ENCODE data around the gene ITFG1. TPM values are rescaled to one million over a fixed set of nuclear protein-coding genes. Genes with fewer than 3 reads are reported as not detected.
"Not testable (repeated sequence)": the region's sequence is repeated elsewhere in the genome, so short reads cannot be mapped to it uniquely, and the experiment has no call there.

ITFG1 gene
- total RNA-seq, 1 donor from 2014 or later: 27.3 TPM

DNA sequence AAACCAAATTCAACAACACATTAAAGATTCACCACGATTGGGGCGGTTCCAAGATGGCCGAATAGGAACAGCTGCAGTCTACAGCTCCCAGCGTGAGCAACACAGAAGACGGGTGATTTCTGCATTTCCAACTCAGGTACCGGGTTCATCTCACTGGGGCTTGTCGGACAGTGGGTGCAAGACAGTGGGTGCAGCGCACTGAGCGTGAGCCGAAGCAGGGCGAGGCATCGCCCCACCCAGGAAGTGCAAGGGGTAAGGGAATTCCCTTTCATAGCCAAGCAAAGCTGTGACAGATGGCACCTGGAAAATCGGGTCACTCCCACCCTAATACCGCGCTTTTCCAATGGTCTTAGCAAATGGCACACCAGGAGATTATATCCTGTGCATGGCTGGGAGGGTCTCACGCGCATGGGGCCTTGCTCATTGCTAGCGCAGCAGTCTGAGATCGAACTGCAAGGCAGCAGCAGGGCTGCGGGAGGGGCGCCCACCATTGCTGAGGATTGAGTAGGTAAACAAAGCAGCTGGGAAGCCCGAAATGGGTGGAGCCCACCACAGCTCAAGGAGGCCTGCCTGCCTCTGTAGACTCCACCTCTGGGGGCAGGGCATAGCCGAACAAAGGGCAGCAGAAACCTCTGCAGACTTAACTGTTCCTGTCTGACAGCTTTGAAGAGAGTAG lies 113.7 kb downstream of the ITFG1 start:
- DNase-seq (ENCODE audit: low spot score); ATAC-seq: not testable (repeated sequence)

DNA sequence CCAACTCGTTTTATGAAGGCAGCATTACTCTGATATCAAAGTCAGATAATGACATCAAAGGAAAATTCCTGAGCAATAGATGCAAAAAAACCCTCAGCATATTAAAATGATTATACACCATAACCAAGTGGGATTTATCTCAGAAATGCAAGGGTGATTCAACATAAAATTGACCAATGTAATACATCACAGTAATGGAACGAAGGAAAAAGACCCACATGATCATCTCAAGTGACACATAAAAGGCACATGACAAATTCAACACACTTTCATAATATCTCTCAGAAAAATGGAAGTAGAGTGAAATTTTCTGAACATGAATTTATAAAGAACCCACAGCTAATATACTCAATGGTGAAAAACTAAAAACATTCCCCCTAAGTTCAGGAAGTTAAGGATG lies 118.8 kb downstream of the ITFG1 start:
- DNase-seq (ENCODE audit: low spot score) (no peak), ATAC-seq (no peak)

DNA sequence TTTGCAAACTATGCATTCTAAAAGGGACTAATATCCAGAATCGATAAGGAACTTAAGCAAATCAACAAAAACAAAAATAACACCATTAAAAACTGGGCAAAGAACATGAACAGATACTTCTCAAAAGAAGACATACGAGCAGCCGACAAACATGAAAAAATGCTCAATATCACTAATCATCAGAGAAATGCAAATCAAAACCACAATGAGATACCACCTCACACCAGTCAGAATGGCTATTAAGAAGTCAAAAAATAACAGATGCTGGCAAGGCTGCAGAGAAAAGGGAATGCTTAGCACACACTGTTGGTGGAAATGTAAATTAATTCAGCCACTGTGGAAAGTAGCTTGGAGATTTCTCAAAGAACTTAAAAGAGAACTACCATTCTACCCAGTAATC lies 130.3 kb downstream of the ITFG1 start:
- not testable (repeated sequence) for ATAC-seq; DNase-seq (ENCODE audit: low spot score)

DNA sequence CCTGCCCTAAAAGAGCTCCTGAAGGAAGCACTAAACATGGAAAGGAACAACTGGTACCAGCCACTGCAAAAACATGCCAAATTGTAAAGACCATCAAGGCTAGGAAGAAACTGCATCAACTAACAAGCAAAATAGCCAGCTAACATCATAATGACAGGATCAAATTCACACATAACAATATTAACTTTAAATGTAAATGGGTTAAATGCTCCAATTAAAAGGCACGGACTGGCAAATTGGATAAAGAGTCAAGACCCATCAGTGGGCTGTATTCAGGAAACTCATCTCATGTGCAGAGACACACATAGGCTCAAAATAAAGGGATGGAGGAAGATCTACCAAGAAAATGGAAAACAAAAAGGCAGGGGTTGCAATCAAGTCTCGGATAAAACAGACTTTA lies 136.6 kb downstream of the ITFG1 start:
- not testable (repeated sequence) for ATAC-seq; DNase-seq (ENCODE audit: low spot score)

DNA sequence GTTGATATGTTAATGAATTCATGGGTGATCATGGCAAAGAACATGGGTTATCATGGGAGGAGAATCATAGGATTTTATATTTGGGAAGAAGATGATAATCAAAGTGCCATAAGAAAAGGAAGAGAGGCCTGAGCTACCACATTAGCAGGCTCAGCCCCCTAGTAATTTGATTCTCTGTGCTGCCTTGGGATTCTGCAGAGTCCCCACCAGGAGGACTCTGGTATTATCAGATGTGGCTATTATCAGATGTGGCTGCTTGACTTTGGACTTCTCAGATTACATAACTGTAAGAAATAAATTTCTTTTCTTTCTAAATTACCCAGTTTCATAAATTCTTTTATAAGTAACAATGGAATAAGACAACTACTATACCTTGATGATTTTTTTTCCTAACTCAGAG lies 137.6 kb downstream of the ITFG1 start:
- ATAC-seq (no peak), DNase-seq (ENCODE audit: low spot score) (no peak)

- ATAC-seq: no peak
- DNase-seq (ENCODE audit: low spot score): no peak
These were observed 140.1 kb downstream of the ITFG1 start for GRCh38 chr16:47320546-47321310.

DNA sequence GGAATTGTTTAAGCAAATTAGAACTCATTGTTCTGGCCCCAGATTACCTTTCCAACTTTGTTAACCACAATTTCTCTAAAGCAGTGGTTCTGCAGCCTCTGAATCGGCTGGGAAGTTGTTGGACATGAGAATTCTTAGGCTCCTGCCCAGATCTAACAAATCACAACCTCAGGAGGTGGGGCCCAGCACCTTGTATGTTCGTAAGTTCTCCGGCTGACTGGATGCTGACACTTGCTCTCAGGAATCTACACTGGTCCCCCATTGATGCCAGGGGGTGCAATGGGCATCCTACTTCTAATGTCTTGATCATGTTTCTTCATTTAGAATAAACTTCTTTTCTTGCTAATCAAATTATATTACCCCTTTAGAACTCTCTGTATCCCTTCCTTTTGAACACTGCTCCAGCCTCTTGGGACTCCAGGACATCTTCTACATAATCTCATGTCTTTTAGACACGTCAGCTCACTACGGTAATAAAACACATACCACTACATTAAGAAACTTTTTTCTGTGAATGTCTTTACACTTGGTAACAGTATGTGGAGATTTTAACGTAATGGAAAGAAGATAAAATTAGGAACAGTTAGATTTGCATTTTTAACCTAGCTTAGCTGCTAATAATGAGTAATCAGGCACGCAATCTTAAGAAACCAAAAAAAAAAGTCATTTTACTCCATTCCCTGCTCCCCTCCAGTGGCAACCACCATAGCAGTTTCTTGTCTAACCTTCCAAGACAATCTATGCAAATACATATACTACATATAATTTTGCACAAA lies 143.2 kb downstream of the ITFG1 start:
- no peak for DNase-seq (ENCODE audit: low spot score)
- ATAC-seq: no peak

- ATAC-seq: no peak
These were observed 144.3 kb downstream of the ITFG1 start for GRCh38 chr16:47316442-47317015.

DNA sequence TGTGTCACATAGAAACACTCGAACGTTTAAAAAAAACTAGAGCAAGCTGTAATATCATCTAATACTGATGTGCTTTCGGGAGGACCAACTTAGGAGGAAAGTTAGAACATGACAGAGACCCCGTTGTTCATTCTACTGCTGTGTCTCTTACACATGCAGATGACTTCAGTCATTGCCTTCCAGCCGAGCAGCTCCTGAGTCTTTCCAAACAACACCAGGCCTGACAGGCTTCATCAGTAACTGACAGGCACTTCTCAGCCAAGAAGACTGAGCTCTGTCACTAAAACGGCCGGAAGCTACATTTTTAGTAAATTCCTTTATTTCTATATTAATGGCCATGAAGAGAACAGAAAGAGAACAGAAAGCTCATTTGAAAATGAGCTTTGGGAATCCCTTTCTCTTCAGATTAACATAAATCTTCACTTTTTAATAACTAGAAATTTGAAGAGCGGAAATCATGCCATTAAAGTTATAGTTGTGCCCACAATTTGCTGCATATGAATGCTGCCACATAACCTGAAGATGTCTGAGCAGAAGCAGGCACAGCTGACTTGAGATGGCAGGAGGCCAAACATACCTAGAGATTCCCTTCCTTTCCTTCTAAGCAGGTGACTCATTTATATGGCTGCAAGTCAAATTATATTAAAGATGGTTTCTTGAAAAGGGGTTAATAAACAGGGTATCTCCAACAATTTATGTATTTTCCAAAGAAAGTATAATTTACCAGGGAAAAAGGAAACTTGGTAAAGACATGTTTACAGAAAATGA lies 148.9 kb downstream of the ITFG1 start:
- DNase-seq (ENCODE audit: low spot score) (no peak), ATAC-seq (no peak)

More at GRCh38 chr16:47316442-47317015, 144.3 kb downstream of the ITFG1 start:
- DNase-seq (ENCODE audit: low spot score): no peak

GRCh38 chr16:47310792-47311211 lies 150.1 kb downstream of the ITFG1 start:
- no peak for ATAC-seq
- DNase-seq (ENCODE audit: low spot score): no peak

DNA sequence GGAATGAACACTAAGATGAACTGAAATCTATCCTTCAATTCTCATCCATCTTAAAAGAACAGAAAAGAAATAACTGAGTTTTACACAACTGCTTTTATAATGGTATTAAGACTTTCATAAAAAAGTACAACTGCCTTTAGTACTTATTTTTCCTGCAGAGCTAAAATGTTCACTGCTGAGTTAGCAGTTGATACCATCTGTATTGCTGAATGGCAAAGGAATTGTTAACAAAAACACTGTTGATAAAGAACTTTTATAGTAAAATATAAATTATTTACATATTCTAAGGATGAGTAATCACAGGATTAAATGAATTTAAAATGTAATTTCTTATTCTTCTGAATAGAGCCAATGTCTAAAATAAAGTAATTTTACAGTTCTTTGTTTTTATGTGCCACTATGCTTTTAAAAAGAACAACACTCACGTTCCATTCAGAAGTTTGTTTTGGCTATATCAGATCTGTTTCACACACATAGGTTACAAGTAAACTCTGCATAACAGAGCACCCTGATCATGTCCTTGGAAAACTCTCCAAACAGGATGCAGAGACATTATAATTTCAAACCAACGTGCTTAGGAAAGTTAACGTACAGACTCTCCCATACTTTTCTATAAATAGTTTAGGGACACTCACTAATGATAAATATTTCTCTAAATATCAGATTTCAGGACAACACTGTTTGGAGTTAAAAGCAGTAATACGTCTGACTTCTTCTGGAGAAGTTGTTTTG lies 151.1 kb downstream of the ITFG1 start:
- DNase-seq (ENCODE audit: low spot score): no peak
- ATAC-seq: no peak

DNA sequence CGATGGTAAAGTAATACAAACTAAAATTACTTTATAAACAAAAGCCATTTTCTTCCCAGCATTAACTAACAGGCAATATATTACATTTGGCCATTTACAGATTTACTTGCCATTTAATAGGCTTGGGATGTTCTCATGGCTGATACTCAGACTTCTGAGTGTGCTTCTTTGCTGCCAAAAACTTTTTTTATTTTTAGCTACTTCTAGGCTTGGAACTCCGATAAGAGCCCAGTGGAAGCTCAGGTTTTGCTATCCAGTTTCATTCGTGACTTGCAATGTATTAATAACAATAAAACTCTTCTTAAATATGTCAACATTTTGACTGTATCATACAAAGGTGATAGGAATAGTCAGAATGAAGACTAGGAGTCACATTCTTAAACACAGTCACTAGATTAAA lies 152.3 kb downstream of the ITFG1 start:
- no peak for DNase-seq (ENCODE audit: low spot score)

GRCh38 chr16:47304563-47304962 lies 156.3 kb downstream of the ITFG1 start:
- DNase-seq (ENCODE audit: low spot score): no peak
- no peak for ATAC-seq

More for the DNA sequence above, 152.3 kb downstream of the ITFG1 start:
- no peak for ATAC-seq

GRCh38 chr16:47299587-47299986 lies 161.3 kb downstream of the ITFG1 start:
- no peak for DNase-seq (ENCODE audit: low spot score)
- ATAC-seq: no peak

GRCh38 chr16:47284999-47285398 lies 175.9 kb downstream of the ITFG1 start:
- ATAC-seq: no peak

GRCh38 chr16:47278306-47278970 lies 182.4 kb downstream of the ITFG1 start:
- DNase-seq (ENCODE audit: low spot score): no peak
- ATAC-seq: no peak

More at GRCh38 chr16:47284999-47285398, 175.9 kb downstream of the ITFG1 start:
- no peak for DNase-seq (ENCODE audit: low spot score)

DNA sequence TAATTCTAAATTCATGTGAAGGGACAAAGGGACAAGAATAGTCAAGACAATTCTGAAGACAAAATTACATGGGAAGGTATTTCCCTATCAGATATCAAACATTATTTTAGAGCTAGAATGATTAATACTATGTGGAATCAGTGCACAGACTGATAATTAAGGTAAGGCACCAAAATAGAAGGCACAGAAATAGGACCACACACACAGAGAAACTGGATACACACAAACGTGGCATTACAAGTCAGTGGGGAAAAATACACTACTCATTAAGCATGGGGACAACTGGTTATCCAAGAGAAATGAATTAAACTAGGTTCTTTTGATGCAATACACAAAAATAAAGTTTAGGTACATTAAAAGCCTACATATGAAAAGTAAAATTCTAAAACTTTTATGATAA lies 184.3 kb downstream of the ITFG1 start:
- no peak for DNase-seq (ENCODE audit: low spot score)
- ATAC-seq: no peak

GRCh38 chr16:47262938-47263337 lies 197.9 kb downstream of the ITFG1 start:
- ATAC-seq (no peak), DNase-seq (ENCODE audit: low spot score) (no peak)

DNA sequence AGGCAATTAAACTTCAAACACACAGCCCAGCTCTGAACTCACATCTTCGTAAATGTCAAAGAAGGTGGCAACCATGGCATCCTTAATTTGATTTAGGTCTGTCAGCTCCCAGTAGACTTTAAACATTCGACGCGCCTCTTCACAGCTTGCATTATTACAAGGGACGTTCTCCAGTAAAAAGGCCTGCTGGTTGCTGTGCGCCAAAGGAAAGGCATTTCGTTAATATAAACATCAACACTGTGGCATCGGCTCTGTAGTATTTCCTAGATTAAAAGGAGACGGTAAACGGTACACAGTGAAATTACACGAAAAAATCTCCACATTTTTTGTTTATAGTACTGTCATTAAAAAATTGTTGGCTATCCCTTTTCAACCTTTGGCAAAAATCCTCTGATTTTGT lies 200.4 kb downstream of the ITFG1 start:
- ATAC-seq: no peak
- DNase-seq (ENCODE audit: low spot score): no peak

All from left lobe of liver (tissue), 2 donors.